Ishikawa (cell line): ENCODE results near the gene GDPD5.
A peak's percentile ranks its signal among the peaks of the same experiment; 100 is the strongest.

Experiments used
- CEBPB ChIP-seq: IDR thresholded peaks from 2 replicates; pipeline ENCODE4 v1.6.1; 2012
- CREB1 ChIP-seq: IDR thresholded peaks from 2 replicates; pipeline ENCODE4 v1.6.1; 2012; ENCODE audit warnings: low read depth
- EGR1 ChIP-seq: IDR thresholded peaks from 2 replicates; pipeline ENCODE4 v1.6.1; 2012
- EP300 ChIP-seq: IDR thresholded peaks from 2 replicates; pipeline ENCODE4 v1.6.1; 2012; ENCODE audit warnings: borderline replicate concordance
- FOXM1 ChIP-seq: IDR thresholded peaks from 2 replicates; pipeline ENCODE4 v1.6.1; 2012; ENCODE audit warnings: low read depth, borderline replicate concordance
- NFIC ChIP-seq: IDR thresholded peaks from 2 replicates; pipeline ENCODE4 v1.6.1; 2012
- RAD21 ChIP-seq: IDR thresholded peaks from 2 replicates; pipeline ENCODE4 v1.6.1; 2012; ENCODE audit warnings: low read depth
- TAF1 ChIP-seq: IDR thresholded peaks from 2 replicates; pipeline ENCODE4 v1.6.1; 2012; ENCODE audit warnings: low read depth, mild to moderate bottlenecking
- TCF12 ChIP-seq: IDR thresholded peaks from 2 replicates; pipeline ENCODE4 v1.6.1; 2012; ENCODE audit warnings: low read depth
- TEAD4 ChIP-seq: IDR thresholded peaks from 2 replicates; pipeline ENCODE4 v1.6.1; 2012
- YY1 ChIP-seq: IDR thresholded peaks from 2 replicates; pipeline ENCODE4 v1.6.1; 2012; ENCODE audit warnings: low read depth
- ZBTB7A ChIP-seq: IDR thresholded peaks from 2 replicates; pipeline ENCODE4 v1.6.1; 2012; ENCODE audit warnings: low read depth
- TF ChIP-seq, protein P1 (sequence below): IDR thresholded peaks from 2 replicates; pipeline ENCODE4 v1.6.1; 2012
- TF ChIP-seq, protein P2 (sequence below): IDR thresholded peaks from 2 replicates; pipeline ENCODE4 v1.6.1; 2012; ENCODE audit warnings: low read depth, mild to moderate bottlenecking
- TF ChIP-seq, protein P3 (sequence below): IDR thresholded peaks from 2 replicates; pipeline ENCODE4 v1.6.1; 2012

The GDPD5 gene

DNA sequence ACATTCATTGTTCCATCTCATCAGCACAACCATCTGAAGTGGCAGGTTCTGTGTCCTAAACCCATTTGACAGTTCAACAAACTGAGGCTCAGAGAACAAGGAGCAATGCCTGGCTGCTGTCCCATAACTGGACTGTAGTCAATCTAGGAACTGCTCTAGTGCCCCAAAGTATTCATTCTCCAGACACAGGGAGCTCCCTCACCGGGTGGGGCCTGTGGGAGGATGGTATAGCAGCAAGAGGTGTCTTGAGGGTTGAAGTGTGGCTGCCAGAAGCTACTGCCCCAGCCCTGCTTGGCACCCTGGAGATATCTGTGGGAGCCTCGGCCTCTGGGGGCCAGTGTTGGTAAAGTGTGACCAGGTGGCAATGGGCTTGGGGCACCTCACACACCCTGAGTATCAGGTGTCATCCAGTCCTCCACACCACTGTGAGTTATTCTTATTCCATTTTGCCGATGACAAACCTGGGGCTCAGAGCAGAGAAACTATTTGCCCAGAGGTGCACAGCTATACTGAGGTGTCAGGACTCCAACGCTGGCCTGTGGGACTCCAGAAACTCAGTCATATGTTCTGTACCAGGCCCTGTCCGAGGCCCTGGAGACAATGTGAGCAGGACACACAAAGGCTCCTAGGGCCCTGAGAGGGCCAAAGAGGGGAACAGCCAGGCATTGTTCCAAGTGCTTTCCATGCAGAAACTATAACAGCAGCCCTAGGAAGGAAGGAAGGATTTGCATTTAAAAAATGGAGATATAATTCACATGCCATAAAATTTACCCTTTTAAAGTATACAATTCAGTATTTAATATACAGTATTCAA is 46.8 kb downstream of the GDPD5 start:
- TF ChIP-seq NFIC, result peak; percentile 39
- TF ChIP-seq, protein P1, sequence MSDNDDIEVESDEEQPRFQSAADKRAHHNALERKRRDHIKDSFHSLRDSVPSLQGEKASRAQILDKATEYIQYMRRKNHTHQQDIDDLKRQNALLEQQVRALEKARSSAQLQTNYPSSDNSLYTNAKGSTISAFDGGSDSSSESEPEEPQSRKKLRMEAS, result peak; percentile 54; the same call in 1 of the 2 replicates
- TF ChIP-seq TCF12, result peak; percentile 63; the same call in 1 of the 2 replicates
- TF ChIP-seq CREB1, result no peak
- TF ChIP-seq EP300, result 0 out of 2 replicates have a peak, but pooled peaks have one; percentile 10

DNA sequence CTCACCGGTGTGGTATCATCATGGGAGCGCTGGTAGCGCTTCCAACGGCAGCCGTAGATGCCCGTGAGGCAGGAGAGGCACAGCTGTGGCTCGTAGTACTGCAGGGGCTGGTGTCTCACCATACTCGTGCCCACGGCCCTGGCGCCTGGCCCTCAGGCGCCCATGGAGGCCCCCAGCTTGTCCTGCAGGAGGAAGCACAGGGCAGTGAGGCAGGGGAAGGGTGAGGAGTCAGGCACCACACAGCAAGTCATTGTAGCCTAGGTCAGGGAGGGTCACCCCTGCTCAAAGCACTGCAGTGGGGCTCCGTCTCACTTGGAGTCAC is 48.2 kb downstream of the GDPD5 start:
- no peak for TF ChIP-seq TEAD4
- TF ChIP-seq, protein P1, result no peak
- no peak for TF ChIP-seq EGR1
- no peak for TF ChIP-seq NFIC
- no peak for TF ChIP-seq CREB1
- TF ChIP-seq EP300, result no peak
- TF ChIP-seq, protein P2, sequence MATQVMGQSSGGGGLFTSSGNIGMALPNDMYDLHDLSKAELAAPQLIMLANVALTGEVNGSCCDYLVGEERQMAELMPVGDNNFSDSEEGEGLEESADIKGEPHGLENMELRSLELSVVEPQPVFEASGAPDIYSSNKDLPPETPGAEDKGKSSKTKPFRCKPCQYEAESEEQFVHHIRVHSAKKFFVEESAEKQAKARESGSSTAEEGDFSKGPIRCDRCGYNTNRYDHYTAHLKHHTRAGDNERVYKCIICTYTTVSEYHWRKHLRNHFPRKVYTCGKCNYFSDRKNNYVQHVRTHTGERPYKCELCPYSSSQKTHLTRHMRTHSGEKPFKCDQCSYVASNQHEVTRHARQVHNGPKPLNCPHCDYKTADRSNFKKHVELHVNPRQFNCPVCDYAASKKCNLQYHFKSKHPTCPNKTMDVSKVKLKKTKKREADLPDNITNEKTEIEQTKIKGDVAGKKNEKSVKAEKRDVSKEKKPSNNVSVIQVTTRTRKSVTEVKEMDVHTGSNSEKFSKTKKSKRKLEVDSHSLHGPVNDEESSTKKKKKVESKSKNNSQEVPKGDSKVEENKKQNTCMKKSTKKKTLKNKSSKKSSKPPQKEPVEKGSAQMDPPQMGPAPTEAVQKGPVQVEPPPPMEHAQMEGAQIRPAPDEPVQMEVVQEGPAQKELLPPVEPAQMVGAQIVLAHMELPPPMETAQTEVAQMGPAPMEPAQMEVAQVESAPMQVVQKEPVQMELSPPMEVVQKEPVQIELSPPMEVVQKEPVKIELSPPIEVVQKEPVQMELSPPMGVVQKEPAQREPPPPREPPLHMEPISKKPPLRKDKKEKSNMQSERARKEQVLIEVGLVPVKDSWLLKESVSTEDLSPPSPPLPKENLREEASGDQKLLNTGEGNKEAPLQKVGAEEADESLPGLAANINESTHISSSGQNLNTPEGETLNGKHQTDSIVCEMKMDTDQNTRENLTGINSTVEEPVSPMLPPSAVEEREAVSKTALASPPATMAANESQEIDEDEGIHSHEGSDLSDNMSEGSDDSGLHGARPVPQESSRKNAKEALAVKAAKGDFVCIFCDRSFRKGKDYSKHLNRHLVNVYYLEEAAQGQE, result no peak
- no peak for TF ChIP-seq YY1

DNA sequence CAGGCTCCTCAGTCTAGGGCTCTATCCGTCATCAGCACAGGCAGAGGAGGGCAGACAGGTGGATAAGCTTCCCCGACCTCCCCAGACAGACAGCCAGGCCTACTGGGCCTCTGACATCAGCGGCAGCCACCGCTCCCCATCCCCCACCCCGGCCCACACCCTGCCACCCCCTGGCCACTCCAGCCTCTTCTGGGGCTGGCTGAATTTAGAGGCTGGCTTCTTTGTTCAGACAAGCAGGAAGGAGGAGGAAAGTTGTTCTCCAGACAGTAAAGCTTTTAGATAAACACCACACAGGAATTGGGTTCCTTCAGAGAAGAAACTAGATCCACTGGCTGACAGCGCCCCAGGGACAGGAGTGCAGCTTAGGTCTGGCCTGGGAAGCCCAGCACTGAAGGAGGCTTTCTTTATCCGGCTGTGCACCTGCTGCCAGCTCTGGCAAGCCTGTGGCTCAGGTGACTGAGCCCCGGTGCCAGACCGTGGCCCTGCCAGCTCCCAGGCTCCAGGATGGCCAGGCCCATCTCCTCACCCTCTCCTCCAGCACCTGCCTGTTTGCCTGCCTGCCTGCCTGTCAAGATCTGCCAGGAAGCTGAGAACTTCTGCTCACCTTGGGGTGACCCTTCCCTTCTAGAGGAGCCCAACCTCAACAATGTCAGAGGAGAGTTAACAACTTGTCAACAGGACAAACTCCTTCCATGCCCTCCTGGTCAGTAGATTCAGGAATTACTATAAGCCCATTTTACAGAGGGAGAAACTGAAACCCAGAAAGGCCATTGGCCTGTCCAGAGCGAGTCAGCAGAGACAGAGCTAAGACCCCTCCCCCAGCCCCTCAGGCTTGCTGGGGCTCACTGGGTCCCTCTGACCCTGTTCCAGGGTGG is 48.8 kb downstream of the GDPD5 start:
- no peak for TF ChIP-seq TCF12
- no peak for TF ChIP-seq RAD21
- no peak for TF ChIP-seq TEAD4
- TF ChIP-seq, protein P1, result no peak
- TF ChIP-seq, protein P2, result no peak

DNA sequence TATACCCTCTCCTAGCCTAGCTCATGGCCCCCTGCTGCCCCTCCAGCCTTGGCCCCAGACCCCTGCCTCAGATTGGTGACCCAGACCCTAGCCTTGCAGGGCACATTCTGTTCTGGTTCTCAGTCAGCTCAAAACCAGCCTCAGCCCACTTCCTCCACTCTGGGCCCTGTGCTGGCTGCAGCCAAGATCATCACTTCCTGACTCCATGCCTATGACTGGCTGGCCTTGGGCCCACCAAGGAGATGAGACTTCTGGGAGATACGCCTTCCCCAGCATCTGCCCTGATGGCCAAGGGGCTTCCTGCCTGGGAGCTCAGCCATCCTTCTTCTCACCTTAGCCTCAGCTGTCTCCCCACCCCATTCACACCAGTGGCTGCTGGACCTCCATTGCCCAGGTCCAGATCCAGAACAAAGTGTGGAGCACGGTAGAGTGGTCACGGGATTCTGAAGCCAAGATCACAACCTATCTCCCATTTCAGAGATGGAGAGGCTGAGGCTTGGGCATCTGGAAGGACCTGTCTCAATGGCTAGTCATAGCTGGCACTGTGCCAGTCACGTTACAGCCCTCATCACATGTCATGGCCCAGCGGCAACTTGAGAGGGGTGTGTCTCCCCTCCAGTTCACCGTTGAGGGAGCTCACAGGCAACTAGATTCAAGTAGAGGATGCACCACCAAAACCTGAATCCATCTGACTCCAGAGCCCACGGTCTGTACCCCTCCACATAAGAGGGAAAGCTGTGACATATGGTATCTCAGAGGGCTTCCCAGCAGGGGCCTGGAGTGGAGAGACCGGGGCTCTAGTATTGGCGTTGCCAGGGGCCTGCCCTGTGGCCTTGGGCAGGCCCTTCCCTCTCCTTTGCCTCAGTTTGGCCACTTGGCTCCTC is 49.7 kb downstream of the GDPD5 start:
- TF ChIP-seq EP300 (no peak), ZBTB7A (no peak), TEAD4 (no peak), CREB1 (no peak), CEBPB (no peak), RAD21 (no peak), NFIC (peak; percentile 90), YY1 (no peak), TCF12 (0 out of 2 replicates have a peak, but pooled peaks have one; percentile 7), FOXM1 (no peak), EGR1 (no peak), TAF1 (no peak)
- TF ChIP-seq, protein P1, result 0 out of 2 replicates have a peak, but pooled peaks have one; percentile 45
- TF ChIP-seq, protein P2, result no peak
- TF ChIP-seq, protein P3, sequence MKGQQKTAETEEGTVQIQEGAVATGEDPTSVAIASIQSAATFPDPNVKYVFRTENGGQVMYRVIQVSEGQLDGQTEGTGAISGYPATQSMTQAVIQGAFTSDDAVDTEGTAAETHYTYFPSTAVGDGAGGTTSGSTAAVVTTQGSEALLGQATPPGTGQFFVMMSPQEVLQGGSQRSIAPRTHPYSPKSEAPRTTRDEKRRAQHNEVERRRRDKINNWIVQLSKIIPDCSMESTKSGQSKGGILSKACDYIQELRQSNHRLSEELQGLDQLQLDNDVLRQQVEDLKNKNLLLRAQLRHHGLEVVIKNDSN, result peak; percentile 69
